Measurements from ENCODE around the gene TAGLN.

The TAGLN gene

DNA sequence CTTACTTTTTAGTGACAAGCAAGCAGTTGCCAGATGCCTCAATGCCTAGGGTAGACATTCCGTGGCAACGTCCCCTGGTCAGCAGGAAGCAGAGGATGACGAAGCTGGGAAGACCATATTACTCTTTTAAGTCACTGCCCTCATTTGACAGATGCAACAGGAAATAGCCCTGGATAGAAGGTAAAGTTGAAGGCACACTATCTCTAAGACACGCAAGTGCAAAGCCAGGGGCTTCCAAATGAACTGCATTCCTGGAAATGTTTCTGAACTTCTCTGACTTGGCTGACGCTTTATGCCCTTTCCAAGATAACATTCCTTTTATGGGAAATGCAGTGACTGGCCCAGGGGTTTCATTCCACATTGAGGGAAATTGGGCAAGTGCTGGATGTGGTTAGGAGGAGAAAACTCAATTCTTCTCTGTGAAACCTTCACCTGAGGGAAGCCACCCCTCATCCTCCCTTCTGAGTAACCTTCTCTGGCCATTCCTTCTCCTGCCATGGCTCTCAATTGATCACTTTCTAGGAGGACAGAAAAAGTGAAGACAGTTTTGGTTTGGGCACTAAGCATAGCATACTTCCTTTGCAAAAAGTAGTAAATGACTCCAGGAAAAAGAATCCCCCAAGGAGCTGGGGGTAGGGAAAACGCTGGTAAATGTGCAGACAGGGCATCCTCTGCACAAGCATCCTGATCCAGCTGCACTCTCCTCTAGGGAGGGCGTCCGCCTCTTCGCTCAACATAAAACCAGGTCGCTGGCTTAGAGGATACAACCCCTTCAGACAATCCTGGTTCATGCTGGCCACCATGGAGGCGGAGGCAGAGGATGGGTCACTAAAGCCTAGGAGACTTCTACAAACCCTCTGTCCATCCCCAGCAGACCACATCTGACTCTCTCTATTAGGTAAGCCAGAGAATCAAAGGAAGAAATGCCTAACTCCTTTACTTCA is 18.2 kb downstream of the TAGLN start:
- DNase-seq: no peak

DNA sequence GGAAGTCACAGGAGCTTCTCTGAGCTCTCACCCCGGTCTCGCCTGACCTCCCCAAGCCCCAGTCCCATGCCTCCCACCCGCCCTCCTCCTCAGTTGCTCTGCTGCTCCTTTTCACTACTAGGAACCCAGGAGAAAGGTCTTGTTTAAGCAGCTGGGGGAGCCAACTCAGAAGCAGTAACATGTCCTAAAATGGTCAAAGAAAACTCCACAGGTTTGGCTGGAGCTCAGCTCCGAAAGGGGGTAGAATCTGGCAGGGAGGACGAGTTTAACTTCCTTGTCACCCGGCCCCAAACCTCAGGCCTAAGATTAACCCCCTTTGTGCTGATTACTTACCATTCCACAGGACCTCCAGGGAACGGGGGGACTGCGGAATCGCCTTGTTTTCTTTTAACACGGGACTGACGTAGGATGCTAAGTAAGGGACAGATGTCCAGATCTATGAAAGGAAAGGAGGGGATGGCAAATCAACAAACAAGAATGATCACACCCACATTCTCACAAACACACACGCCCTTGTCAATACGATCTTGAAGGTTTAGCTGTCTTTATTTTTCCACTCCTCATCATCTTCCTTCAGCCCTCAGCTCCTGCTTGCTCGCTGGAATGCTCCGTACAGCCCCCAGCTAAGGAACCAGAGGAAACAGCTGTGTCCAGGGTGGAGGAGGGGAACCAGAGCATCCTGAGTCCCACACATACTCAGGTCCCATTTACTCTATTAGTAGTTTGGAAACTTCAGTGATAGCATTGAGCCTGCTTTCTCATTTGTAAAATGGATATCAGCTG is 19.2 kb downstream of the TAGLN start:
- no peak for DNase-seq

DNA sequence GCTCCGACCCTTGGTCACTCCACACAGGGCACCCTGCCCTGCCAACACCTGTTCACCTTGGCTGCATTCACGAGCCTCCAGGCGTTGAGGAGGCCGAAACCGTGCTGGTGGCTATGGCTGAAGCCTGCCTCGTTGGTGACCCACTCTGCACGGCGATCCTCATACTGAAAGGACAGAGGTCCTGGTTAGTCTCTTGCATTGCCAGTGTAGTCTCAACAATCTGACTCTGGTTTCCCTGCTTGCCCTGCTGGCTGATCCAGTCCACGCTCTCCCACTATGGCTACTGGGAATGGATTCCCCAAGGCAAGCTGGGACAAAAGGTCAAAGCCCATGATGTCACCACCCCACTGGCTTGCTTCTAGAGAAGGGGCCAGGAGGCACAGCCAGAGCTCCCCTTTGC is 19.8 kb downstream of the TAGLN start:
- DNase-seq: no peak

DNA sequence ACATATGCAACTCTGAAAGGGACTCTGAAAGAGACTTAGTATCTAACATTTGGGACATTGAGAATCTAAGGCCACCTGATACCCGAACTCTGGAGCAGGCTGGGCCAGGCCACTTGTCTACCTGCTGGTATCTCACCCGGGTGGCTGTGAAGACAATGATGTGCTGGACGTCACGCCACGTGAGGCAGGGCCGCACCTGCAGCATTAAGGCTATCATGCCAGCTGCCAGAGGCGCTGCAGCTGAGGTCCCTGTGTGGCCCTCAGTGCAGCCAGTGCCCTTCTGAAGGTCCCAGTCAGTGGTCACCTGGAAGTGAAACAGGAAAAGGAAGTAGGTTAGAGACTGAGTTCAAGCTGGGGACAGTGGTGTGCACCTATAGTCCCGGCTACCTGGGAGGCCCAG is 20.3 kb downstream of the TAGLN start:
- DNase-seq: no peak

DNA sequence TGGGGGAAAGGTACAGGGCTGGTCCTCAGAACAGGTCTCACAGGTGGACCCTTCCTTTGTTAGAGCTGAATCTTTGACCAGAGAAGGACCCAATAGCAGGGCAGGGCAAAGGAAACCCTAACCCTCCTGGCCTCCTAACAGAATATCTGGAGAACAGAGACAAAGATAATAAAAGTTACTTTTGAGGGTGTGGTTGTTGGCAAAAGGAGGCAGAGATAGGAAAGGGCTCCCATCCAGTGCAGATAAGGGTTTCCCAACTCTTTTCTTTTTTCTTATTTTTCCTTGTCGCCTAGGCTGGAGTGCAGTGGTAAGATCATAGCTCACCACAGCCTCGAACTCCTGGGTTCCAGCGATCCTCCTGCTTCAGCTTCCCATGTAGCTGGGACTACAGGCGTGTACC is 20.8 kb downstream of the TAGLN start:
- no peak for DNase-seq

DNA sequence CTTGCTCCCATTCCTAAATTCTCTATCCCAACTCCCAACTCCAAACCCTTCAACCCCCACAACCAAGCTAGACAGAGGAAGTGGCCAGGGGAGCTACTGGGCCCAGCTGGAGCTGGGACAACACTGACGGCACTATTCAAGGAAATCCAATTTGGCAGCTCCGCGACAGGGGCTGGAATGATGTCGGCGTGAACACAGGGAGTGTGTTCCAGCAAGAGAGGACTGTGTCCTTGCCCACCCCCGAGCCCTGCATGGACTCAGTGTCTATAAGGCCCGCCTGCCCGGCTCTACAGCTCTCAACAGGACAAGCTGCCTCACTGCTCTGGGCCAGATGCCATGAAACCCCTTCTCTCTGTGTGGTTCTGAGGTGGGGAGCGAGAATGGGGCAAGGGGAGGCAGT is 21.4 kb downstream of the TAGLN start:
- no peak for DNase-seq

DNA sequence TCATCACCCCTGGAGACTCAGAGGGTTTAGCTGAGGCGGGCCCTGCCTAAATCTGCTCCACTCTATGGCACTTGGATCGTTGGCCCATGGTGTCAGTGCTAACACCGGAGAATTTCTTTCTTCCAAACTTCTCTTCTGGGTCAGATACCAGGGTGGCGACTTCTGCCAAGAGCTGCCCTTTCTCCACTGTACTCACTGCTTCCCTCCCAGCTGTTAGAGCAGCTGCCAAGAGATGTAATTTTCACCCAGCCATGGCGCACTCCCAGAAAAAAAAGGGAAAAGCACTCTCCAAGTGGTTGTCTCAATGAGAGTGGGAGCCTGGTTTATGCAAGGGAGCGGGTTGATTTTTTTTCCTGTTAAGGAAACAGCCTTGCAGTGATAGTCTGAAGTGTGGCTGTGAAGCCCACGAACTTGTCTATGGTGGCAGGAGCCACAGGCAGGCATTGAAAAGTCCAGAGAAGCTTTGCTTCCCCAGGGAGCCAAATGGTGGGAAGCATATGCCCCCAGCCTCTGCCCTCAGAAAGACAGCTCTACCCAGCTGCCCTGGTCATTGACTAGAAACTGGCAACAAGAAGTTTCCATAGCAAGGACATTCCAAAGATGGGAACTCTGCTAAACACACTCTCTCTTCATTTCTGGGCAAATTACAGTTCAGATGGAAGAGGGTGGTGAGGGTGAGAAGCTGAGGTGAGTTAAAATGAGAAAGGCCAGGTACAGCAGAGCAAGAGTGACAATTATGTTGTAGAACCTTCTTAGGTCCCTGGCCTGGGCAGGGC is 22.0 kb downstream of the TAGLN start:
- peak; percentile 56 for DNase-seq

DNA sequence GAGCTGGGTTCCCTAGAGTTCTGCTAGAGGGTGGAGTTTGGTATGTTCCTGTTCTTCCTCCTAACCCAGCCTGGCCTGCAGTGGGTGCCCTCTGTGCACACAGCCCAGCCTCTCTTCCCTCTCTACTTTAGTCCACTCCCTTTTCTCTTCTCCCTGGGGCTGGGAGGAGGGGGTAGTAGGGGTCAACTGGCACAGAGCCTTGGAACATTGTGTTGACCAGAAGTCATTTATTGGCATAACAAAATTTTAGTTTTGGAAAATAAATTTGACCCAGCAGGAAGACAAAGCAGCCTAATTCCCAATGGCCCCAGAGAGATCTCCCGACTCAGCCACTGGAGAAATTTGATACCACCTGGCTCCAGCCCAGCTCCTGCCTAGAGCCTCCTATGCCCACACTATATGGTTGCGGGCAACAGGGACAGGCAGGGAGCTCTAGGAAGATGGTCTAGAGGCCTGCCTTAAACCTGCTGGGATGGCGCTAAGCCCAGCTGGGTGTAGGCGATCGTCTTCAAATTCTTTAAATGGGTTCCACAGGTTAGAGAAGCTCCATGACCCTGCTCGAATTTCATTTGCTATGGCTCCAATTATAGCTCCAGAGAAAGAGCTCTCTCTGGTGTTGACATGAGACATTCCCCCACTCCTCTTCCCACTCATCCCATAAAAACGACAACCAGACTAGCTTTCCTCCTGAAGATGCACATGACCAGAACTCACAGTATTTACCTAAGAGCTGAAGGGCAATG is 22.8 kb downstream of the TAGLN start:
- peak; percentile 81 for DNase-seq

DNA sequence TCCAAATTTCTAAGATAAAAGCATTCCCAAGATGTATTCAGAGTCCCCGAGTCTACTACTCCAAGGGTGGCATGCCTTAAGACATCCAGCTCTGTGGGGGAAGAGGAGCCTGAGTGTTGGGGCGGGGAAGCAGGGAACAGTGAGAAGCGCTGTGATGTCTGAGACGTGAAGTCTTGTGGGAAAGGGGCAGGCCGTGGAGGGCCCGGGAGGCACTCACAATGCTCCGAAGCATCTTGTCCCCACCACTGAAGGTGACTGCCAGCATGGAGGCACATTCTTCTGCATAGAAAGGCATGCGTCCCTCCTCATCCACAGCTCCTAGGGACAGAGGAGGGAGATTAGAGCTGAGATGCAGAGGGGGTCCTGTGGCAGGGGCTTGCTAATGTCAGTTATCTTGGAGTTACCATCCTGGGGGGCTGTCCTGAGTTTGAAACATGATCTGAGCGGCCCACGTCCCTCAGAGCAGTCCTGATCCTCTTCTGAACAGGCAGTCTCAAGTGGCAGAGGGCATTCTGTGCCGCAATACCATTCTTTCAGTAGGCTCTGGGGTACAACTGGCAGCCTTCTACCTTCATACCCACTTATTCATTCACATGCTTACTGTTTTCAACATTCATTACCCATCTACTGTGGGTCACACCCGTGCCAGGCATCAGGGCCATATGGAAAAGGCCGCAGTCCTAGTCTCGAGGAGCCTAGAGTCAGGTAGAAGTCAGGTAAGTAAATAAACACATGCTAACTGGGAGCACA is 24.0 kb downstream of the TAGLN start:
- no peak for DNase-seq

DNA sequence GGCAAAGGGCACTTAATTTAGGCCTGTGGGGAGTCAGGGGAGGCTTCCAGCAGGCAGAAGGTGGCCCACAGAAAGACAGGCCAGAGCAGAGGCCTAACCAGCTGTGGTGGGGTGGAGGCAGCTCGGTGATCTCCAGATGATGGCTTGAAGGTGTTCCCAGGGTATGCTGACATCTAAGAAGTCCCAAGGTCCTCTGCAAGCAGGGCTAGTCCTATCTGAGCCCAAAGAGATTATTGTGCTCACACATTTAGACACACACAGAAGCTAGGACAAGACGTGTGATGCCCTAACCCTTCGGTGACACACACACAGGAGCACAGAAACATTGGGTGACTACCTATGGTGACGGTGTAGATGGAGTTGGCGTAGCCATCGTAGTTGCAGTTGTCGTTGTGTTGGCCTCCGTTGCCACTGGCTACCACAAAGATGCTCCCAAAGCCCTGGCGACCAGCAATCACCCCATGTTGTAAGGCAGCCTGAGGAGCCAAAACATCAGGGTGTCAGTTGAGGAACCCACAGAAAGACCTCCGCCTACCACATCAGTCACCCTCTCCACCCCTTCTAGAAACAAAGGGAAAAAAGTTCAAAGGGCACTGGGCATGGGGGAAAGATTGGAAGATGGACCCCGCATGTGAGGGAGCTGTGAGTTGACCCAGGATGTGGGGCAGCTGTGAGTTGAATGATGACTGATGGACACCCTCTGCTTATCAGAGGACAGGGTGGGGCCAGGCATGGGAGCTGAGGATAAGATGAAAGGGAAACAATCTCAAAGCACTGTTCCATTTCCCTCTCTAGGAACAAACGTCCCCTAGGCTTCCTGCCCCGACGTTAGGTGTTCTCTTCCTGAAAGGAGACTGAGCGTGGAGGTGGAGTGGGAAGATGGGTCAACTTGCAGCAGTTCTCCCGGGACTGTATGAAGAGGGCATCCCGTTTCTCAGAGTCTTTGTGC is 24.8 kb downstream of the TAGLN start:
- no peak for DNase-seq

DNA sequence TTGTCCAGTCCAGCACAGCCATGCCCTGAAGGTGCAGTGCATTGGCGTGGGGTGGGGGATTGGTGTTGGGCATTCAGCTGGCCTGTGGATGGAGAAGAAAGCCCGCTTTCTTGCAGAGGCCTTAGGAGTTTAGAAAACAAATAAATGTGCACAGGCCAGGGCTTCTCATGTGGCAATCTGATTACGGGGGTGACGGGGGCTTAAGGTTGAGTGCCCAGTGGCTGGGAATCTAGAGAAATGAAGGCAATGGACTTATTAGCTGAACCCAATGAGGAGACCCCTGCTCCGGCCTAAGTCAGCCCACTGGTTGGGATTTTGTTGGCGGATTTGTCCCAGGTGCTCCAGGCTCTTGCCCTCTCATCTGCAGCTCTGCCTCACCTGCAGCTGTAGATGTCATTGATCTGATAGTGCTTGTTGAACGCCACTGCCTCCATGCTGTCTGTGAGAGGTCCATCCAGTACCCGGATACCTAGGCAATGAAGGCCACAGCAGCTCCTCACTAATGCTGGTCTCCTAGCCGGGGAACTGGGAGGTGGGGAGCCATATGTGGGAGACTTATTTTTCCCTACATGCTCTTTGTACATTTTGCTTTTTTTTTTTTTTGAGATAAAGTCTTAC is 26.5 kb downstream of the TAGLN start:
- no peak for DNase-seq

DNA sequence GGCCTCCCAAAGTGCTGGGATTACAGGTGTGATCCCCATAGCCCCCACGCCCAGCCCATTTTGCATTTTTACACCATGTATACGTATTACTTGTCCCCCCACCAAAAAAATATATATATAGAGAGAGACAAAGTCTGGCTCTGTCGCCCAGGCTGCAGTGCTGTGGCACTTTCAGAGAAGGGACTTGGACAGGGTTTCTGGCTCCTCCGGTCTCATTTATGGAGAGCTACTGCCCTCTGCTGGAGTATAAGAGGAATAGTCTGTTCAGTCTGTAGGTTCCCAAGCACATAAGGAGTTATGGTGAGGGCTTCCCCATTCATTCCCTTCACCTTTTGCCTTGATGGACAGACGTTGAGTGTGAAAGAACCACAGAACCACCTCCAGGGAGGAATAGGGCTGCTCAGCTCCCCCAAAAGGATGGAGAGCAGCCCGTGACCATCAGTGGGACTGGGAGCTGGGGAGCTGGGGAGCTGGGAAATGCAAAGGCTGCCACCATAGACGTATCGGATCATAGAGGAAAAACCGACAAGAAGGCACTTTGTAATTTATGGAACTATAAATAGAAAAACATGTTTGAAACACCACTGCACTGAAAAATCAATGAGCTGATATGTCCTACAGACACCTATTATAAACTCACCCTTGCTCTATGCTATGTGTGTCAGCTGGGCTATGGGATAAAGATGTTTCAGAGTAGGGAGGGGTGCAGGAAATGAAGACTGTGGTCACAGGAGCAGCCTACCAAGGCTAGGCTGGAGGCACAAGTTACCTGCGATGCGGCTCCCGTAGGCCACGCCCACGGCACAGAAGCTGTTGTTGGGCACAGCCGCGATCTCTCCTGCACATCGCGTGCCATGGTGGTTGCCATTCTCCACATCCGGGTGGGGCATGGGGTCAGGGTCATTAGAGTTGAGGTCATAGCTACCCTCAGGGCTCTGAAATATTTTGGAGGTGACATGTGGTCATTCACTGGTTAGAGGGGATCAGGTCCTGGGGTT is 27.5 kb downstream of the TAGLN start:
- DNase-seq: peak; percentile 63

DNA sequence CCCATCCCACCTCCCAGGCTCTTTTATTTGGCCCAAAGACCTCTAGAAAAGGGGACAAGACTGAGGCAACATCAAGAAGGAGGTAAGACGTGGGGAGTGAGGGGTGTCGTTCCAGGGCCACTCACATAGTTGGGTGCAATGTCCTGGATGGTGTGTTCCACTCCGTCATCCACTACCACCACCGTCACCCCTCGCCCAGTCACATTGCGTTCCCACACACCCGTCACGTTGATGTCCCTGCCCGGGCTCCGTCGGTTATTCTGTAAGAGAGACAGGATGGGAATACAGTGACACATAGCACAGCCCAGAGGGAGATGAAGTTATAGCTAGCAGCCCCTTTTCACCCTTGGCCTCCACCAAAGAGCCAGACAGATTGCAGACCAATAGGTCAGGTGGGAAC is 28.9 kb downstream of the TAGLN start:
- DNase-seq: no peak

DNA sequence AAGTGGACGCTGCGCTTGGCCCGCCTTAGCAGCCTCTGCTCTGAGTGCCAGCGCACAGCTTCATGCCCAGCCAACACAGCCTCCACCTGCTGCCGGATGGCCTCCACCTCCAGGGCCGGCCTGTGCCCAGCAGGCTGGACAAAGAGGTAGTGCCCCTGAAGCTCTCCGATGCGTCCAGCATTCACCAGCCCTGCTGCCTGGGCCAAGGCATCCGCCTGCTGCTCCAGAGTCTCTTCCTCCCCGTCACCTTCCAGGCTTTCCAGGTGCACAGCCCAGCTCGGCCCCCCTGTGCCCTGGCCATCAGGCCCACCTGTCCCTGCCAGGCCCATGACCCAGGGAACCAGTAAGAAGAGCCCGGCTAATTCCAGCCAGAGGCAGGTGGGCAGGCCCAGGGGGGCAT is 30.2 kb downstream of the TAGLN start:
- DNase-seq: no peak

DNA sequence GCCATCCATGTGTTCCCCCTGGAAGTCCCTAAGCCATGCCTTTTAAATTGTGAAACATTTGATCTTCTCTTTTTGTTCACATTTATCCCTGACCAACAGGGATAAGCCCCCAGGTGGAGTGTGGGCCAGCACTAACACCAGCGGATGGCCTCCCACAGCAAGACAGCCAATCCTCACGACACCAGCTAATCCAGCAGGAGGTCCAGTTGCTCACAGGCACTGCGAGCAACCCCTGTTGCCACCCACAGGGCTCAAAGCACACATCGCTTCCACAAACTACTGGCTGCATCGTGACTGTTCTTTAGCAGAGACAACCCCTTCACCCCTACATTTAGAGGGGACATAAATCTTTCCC is 30.7 kb downstream of the TAGLN start:
- DNase-seq: no peak

DNA sequence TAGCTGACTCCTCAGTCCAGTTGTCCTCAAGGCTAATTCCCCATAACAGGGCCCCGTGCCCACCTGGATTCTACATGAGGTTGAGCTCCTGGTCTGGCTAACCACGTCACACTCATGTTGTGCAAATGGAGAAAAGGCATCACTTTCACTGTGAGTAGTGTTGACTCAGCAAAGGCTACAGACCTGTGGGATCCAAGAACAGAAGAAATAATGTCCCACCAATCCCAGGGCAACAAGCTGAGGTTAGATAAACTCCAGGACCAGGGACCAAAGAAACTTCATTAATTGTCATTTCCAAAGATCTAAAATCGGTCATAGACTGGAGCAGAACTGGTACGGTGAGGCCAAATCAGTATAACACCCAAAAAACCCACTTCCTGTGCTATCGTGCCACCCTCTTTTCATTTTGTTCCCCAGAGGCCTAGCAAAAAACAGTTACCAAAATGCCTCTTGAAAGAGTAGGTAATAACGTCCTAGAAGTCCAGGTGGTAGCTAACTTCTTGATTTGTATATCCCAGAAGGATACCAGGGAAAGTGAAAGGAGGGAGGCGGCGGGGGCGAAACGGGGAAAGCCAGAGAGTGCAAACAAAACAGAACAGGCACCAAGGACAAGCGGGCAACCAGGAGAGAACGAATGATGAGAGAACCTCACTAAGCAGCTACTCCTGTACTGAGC is 31.3 kb downstream of the TAGLN start:
- DNase-seq: no peak

DNA sequence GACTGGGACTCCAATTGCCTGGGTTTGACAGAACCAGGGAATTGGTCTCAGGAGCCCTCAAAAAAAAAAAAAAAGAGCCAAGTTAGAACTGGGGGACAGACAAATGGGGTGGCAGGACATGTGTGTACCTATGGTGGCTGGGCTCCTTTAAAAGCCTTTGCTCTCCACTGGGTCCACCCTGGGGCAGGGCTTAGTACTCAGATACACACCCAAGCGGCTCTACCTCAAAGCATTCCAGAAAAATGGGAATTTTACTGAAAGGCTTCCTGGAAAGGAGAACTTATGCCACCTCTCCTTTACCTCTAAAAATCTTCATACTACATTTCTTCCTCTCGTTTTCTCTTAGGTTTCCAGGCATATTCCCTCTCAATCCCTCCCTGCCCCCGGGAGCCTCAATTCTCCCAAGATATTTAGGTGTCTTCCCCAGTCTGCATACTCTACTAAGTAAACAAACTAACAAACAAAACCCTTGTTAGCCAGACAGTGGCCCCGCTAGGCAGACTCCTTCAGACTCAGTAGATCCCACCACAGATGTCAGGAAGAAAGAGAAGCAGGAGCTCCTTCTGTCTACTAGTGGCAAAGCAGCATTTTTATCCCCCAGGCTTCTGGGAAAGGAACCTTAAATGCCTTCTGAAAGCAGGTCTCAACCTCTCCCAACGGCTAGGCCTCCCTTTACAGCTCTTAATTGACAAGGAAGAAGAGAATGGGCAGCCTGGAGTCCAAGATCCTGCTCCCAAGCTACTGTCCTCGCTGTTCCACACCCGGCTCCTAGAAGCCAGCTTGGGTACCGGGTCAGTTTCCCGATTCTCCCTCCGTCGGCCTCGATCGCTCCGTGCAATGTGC is 32.0 kb downstream of the TAGLN start:
- DNase-seq: no peak

DNA sequence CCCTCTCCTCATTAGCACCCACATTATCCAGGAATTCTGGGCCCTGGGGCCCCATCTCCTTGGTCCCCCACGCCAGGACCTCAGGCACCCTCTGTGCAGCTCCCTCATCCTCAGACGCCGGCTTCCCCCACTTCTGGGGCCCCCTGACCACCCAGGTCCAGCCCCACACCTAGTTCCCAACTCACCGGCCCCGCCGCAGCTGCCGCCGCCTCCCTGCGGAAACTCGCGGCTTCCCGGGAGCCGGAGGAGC is 32.6 kb downstream of the TAGLN start, which contains the start of gene PCSK7:
Gene PCSK7, minus strand, starts transcription at position 232 of the 250 bp plus-strand sequence. CDS start 2,229 bp downstream, outside the sequence.
- no peak for DNase-seq
